Kidney glomerular epithelial cell (primary cell): Measurements from ENCODE around the gene RYR1.
"Not testable (repeated sequence)": the region's sequence is repeated elsewhere in the genome, so short reads cannot be mapped to it uniquely, and the experiment has no call there.

Source experiments
- DNase-seq: peaks from one replicate; lab custom pipeline; 2025; lab: John Stamatoyannopoulos, UW

Gene RYR1

GRCh38 chr19:38514812-38515633 lies 81.5 kb downstream of the RYR1 start:
- no peak for DNase-seq

GRCh38 chr19:38515896-38516295 lies 82.4 kb downstream of the RYR1 start:
- no peak for DNase-seq

- DNase-seq = no peak
These were observed 83.3 kb downstream of the RYR1 start for GRCh38 chr19:38516802-38517201.

DNA sequence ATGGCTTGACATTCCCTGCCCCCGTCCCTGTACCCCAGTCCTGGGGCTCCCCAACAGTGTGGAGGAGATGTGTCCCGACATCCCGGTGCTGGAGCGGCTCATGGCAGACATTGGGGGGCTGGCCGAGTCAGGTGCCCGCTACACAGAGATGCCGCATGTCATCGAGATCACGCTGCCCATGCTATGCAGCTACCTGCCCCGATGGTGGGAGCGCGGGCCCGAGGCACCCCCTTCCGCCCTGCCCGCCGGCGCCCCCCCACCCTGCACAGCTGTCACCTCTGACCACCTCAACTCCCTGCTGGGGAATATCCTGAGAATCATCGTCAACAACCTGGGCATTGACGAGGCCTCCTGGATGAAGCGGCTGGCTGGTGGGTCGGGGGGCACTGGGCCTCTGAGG lies 83.8 kb downstream of the RYR1 start:
- DNase-seq = no peak

DNA sequence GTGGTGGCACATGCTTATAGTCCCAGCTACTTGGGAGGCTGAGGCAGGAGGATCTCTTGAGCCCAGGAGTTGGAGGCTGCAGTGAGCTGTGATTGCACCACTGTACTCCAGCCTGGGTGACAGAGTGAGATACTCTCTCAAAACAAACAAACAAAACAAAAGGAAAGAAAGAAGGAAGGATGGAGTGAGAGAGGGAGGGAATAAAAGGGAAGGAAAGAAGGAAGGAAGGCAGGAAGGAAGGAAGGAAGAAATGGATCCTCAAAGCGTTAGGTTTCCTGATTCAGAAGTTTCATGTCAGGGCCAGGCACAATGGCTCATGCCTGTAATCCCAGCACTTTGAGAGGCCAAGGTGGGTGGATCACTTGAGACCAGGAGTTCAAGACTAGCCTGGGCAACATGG lies 84.5 kb downstream of the RYR1 start:
- DNase-seq = not testable (repeated sequence)

DNA sequence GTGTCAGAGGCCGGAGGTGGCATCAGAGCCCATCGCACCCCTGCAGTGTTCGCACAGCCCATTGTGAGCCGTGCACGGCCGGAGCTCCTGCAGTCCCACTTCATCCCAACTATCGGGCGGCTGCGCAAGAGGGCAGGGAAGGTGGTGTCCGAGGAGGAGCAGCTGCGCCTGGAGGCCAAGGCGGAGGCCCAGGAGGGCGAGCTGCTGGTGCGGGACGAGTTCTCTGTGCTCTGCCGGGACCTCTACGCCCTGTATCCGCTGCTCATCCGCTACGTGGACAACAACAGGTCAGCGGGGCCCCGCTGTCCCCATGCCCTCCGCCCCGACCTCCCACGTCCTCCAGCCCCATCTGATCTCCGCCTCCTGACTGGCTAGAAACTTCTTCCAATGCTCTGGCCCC lies 85.7 kb downstream of the RYR1 start:
- DNase-seq = no peak

GRCh38 chr19:38519988-38520387 lies 86.5 kb downstream of the RYR1 start:
- no peak for DNase-seq

- DNase-seq = no peak
These were observed 89.4 kb downstream of the RYR1 start for GRCh38 chr19:38522915-38523314.

GRCh38 chr19:38523319-38523718 lies 89.8 kb downstream of the RYR1 start:
- DNase-seq = no peak

DNA sequence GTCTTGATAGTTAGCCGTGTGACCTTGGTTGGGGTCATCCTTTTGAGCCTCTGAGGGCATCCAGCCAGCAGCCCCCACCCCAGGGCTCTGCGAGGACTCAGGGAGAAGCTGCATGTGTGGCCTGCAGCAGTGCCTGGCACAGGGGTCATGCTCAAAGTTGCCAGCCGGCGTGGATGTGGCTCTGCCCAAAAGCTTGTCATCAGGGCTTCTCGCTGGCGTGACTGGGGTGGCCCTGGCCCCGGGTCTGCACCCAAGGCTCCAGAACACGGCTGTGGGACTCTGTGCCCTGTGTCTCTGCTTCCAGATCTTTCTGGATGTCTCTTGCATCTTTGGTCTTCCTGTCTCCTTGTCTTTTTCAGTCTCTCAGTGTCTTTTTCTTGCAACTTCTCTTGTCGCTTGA lies 90.9 kb downstream of the RYR1 start:
- no peak for DNase-seq

- DNase-seq = no peak
These were observed 91.6 kb downstream of the RYR1 start for GRCh38 chr19:38524994-38525634.

DNA sequence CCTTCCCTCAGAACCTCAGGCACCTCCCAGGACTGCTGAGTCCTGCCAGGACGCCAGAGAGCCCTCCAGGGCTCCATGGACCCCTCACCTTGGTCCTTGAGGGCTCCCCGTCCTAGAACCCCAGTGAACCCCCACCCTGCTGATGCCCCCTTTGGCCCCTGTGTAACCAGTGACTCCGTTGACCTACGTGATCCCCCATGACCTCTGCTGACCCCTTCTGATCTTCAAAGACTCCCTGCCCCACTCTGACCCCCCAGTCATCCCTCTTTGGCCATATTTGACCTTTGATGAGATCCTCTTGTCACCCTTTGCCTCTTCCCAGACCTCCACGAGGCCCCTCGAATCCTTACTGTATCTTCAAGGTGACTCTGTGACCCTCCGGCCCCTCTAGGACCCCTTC lies 92.9 kb downstream of the RYR1 start:
- no peak for DNase-seq

GRCh38 chr19:38527466-38528136 lies 94.1 kb downstream of the RYR1 start:
- no peak for DNase-seq

- no peak for DNase-seq
These were observed 94.8 kb downstream of the RYR1 start for GRCh38 chr19:38528213-38528755.

GRCh38 chr19:38528931-38529330 lies 95.4 kb downstream of the RYR1 start:
- DNase-seq = no peak

GRCh38 chr19:38531515-38531914 lies 98.0 kb downstream of the RYR1 start:
- DNase-seq = no peak

DNA sequence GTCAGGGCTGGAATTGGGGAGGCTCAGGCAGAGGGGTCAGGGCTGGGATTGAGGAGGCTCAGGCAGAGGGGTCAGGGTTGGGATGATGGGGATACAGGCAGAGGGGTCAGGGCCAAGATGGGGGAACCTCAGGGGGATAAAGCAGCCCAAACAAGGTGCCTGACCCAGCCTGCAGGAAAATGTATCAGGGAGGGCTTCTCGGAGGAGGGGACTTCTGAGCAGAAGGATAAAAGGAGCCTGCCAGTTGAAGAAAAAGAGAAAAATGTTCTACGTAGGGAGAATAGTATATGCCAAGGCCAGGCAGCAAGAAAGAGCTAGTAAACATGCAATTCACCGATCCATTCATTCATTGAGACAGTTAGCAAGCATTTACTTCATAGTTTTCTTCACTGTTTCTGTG lies 99.4 kb downstream of the RYR1 start:
- no peak for DNase-seq

- no peak for DNase-seq
These were observed 101.1 kb downstream of the RYR1 start for GRCh38 chr19:38534574-38534973.

GRCh38 chr19:38535212-38535611 lies 101.7 kb downstream of the RYR1 start:
- no peak for DNase-seq

DNA sequence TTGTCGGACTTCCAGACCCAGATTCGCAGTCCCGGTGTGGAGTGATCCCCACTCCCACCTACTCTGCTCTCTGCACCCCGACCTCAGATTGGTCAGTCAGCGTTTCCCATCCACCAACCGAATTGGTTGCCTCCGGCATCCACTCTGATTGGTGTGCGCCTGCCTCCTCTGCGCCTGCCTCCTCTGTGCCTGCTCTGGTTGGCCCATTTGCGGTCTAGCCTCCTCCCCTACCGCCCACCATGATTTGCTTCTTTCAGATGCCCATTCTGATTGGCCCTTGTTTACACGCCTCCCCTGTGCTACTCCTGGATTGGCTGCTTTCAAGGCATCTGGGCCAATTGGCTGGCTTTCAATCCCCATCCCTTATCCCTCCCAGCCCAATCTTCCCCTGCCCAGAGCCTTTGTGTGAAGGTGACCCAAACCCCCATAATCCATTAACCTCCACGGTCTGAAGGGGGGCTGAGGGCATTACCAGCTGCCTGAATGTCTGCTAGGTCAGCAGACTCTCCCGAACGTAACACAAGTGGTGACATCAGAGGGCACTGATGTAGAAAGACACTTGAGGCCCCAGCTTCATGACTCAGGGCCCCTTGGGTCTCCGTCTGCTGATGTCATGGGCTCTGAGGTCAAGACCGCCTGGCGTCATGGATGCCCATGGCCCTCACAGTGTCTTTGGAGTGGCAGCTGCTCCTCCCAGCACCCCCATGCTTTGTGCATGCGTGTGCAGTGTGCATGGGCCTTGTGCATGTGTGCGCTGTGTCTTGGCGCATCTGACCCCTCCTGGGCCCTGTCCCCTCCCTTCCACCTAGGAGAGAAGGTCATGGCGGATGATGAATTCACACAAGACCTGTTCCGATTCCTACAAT lies 103.8 kb downstream of the RYR1 start:
- DNase-seq = no peak

DNA sequence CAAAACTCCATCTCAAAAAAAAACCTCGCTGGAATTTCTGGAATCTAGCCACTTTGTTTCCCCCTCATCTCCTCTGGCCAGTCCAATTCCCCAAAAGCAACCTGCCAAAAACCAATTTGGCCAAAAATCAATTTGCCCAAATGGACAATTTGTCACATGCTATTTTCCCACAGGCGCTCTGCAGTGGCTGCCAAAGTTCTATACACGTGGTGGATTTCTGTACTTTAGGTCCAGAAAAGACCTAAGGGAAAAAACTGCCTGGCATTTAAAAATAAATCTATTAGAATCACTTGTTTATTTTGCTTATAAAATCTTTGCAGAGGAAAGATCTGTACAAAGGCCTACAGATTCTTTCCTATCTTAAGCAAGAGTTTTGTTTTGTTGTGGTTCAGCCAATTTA lies 104.9 kb downstream of the RYR1 start:
- DNase-seq = no peak
